ENCODE results near the gene ZNF362. TPM values are rescaled to one million over a fixed set of nuclear protein-coding genes. Genes with fewer than 3 reads are reported as not detected.
A peak's percentile ranks its signal among the peaks of the same experiment; 100 is the strongest.

The ZNF362 gene
- total RNA-seq, 1 experiment from 2014 or later = 10.8 TPM

- H3K27me3 ChIP-seq (ENCODE audit: low read length) = no peaks in the 10 kb centered on the region
- H4K20me1 ChIP-seq (ENCODE audit: low read length) = no peaks in the 10 kb centered on the region
- H3K9me3 ChIP-seq (ENCODE audit: low read length) = no peaks in the 10 kb centered on the region
- no peaks in the 10 kb centered on the region for H3K4me1 ChIP-seq (ENCODE audit: insufficient read depth, low read length)
- H3K27ac ChIP-seq (ENCODE audit: low read length) = no peak overlapping the region
- H3K4me3 ChIP-seq (ENCODE audit: low read length) = no peak overlapping the region
- intact Hi-C loops (cut with micrococcal nuclease) = loop anchor here (1.0 to 2.0 kb wide), 3 partner anchors 72 to 182 kb away; no protein-coding TSS in a partner anchor
- no peaks in the 10 kb centered on the region for H3K9me2 ChIP-seq (replicated peaks; ENCODE audit: low read length)
- DNase-seq (no peak), ATAC-seq (no peak)
- no peak overlapping the region for H3K4me2 ChIP-seq (ENCODE audit: low read length)
- no peak overlapping the region for H3K9ac ChIP-seq (ENCODE audit: low read length)
- CTCF ChIA-PET = interaction anchor here (0.6 to 1.4 kb wide), 9 partner anchors 17 to 1460 kb away, joined by 3 to 18 read pairs (median 4); no protein-coding TSS in a partner anchor
- no peaks in the 10 kb centered on the region; the same call in 1 of the 2 replicates for H3K36me3 ChIP-seq (ENCODE audit: low read depth, low read length)
- H2AFZ ChIP-seq (ENCODE audit: low read length) = no peak overlapping the region
- BruUV-seq (replicated peaks) = no TSS peak
- TF ChIP-seq EZH2phosphoT487 (IDR thresholded peaks at IDR 0.05; ENCODE audit: borderline replicate concordance, low read length) = no peak
- TF ChIP-seq EZH2 (IDR thresholded peaks at IDR 0.05; ENCODE audit: low read length, unreplicated experiment) = no peak
- TF ChIP-seq, protein P1, sequence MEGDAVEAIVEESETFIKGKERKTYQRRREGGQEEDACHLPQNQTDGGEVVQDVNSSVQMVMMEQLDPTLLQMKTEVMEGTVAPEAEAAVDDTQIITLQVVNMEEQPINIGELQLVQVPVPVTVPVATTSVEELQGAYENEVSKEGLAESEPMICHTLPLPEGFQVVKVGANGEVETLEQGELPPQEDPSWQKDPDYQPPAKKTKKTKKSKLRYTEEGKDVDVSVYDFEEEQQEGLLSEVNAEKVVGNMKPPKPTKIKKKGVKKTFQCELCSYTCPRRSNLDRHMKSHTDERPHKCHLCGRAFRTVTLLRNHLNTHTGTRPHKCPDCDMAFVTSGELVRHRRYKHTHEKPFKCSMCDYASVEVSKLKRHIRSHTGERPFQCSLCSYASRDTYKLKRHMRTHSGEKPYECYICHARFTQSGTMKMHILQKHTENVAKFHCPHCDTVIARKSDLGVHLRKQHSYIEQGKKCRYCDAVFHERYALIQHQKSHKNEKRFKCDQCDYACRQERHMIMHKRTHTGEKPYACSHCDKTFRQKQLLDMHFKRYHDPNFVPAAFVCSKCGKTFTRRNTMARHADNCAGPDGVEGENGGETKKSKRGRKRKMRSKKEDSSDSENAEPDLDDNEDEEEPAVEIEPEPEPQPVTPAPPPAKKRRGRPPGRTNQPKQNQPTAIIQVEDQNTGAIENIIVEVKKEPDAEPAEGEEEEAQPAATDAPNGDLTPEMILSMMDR (conservative IDR thresholded peaks at IDR 0.05; ENCODE audit: low read depth, low read length) = no peak
- H3K79me2 ChIP-seq (ENCODE audit: low read length) = no peaks in the 10 kb centered on the region
- no peaks in the 10 kb centered on the region for H3F3A ChIP-seq (ENCODE audit: low read length, unreplicated experiment)
- POLR2A ChIA-PET (ENCODE audit: unreplicated experiment) = interaction anchor here (0.6 kb wide), 1 partner anchor 193 kb away, joined by 3 read pairs; no protein-coding TSS in a partner anchor
Measured at GRCh38 chr1:33295023-33295422, 38.7 kb downstream of the ZNF362 start.

- no peak for TF ChIP-seq EZH2 (IDR thresholded peaks at IDR 0.05; ENCODE audit: low read length, unreplicated experiment)
- TF ChIP-seq, protein P1 (conservative IDR thresholded peaks at IDR 0.05; ENCODE audit: low read depth, low read length) = peak; percentile 98
- H3K9me2 ChIP-seq (replicated peaks; ENCODE audit: low read length) = no peaks in the 10 kb centered on the region
Measured at GRCh38 chr1:33295450-33296081, 39.3 kb downstream of the ZNF362 start.

DNA sequence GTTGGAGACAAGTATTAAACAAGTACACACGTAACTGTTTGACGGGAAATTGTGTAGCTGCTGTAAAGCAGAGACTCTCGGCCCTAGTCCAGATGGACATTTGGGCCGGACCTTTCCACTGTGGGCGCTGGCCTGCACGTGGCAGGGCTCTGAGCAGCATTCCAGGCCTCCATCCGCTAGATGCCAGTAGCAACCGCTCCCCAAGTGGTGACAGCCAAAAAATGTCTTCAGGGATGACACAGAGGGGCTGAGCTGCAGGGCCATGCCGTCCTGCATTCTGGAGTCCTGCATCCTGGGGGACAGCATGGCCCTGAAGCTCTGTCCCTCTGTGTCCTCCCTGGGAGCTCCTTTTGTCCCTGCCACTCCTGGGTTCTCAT is 39.8 kb downstream of the ZNF362 start:
- POLR2A ChIA-PET (ENCODE audit: unreplicated experiment) = interaction anchor here (0.6 kb wide), 1 partner anchor 164 kb away, joined by 6 read pairs; no protein-coding TSS in a partner anchor
- no peak for ATAC-seq
- no peak overlapping the region for H2AFZ ChIP-seq (ENCODE audit: low read length)

More at GRCh38 chr1:33295450-33296081, 39.3 kb downstream of the ZNF362 start:
- no peak overlapping the region for H3K4me3 ChIP-seq (ENCODE audit: low read length)
- no peak overlapping the region for H2AFZ ChIP-seq (ENCODE audit: low read length)
- no peaks in the 10 kb centered on the region for H3K79me2 ChIP-seq (ENCODE audit: low read length)
- POLR2A ChIA-PET (ENCODE audit: unreplicated experiment) = interaction anchor here (0.6 kb wide), 2 partner anchors 164 to 193 kb away, joined by 3 to 6 read pairs; no protein-coding TSS in a partner anchor
- DNase-seq (peak; percentile 93), ATAC-seq (peak; percentile 87)
- H4K20me1 ChIP-seq (ENCODE audit: low read length) = no peaks in the 10 kb centered on the region
- no peak overlapping the region for H3K27ac ChIP-seq (ENCODE audit: low read length)
- CTCF ChIA-PET = interaction anchor here (0.5 to 1.4 kb wide), 14 partner anchors 17 to 1460 kb away, joined by 3 to 21 read pairs (median 4); no protein-coding TSS in a partner anchor
- no peaks in the 10 kb centered on the region for H3K9me3 ChIP-seq (ENCODE audit: low read length)
- H3K4me1 ChIP-seq (ENCODE audit: insufficient read depth, low read length) = no peaks in the 10 kb centered on the region
- no peak overlapping the region for H3K9ac ChIP-seq (ENCODE audit: low read length)
- no peaks in the 10 kb centered on the region; the same call in 1 of the 2 replicates for H3K36me3 ChIP-seq (ENCODE audit: low read depth, low read length)
- no TSS peak for BruUV-seq (replicated peaks)
- H3K27me3 ChIP-seq (ENCODE audit: low read length) = no peaks in the 10 kb centered on the region
- intact Hi-C loops (cut with micrococcal nuclease) = loop anchor here (1.0 to 2.0 kb wide), 3 partner anchors 72 to 183 kb away; no protein-coding TSS in a partner anchor
- H3F3A ChIP-seq (ENCODE audit: low read length, unreplicated experiment) = no peaks in the 10 kb centered on the region
- no peak overlapping the region for H3K4me2 ChIP-seq (ENCODE audit: low read length)

More for the DNA sequence above, 39.8 kb downstream of the ZNF362 start:
- H3F3A ChIP-seq (ENCODE audit: low read length, unreplicated experiment) = no peaks in the 10 kb centered on the region
- H3K4me2 ChIP-seq (ENCODE audit: low read length) = no peak overlapping the region
- no peak for DNase-seq
- H3K9ac ChIP-seq (ENCODE audit: low read length) = no peak overlapping the region
- no peaks in the 10 kb centered on the region for H3K79me2 ChIP-seq (ENCODE audit: low read length)
- H3K9me2 ChIP-seq (replicated peaks; ENCODE audit: low read length) = no peaks in the 10 kb centered on the region
- H3K4me1 ChIP-seq (ENCODE audit: insufficient read depth, low read length) = no peaks in the 10 kb centered on the region
- H4K20me1 ChIP-seq (ENCODE audit: low read length) = no peaks in the 10 kb centered on the region
- H3K27ac ChIP-seq (ENCODE audit: low read length) = no peak overlapping the region
- no peak overlapping the region for H3K4me3 ChIP-seq (ENCODE audit: low read length)
- TF ChIP-seq, protein P1 (conservative IDR thresholded peaks at IDR 0.05; ENCODE audit: low read depth, low read length) = no peak
- TF ChIP-seq EZH2phosphoT487 (IDR thresholded peaks at IDR 0.05; ENCODE audit: borderline replicate concordance, low read length) (no peak), EZH2 (IDR thresholded peaks at IDR 0.05; ENCODE audit: low read length, unreplicated experiment) (no peak)
- H3K36me3 ChIP-seq (ENCODE audit: low read depth, low read length) = no peaks in the 10 kb centered on the region; the same call in 1 of the 2 replicates
- H3K27me3 ChIP-seq (ENCODE audit: low read length) = no peaks in the 10 kb centered on the region
- intact Hi-C loops (cut with micrococcal nuclease) = no loop called here
- no peaks in the 10 kb centered on the region for H3K9me3 ChIP-seq (ENCODE audit: low read length)
- no TSS peak for BruUV-seq (replicated peaks)
- CTCF ChIA-PET = interaction anchor here (0.5 to 1.4 kb wide), 13 partner anchors 18 to 316 kb away, joined by 3 to 21 read pairs (median 6); no protein-coding TSS in a partner anchor
